ENCODE data around the gene ENPP5.

DNA sequence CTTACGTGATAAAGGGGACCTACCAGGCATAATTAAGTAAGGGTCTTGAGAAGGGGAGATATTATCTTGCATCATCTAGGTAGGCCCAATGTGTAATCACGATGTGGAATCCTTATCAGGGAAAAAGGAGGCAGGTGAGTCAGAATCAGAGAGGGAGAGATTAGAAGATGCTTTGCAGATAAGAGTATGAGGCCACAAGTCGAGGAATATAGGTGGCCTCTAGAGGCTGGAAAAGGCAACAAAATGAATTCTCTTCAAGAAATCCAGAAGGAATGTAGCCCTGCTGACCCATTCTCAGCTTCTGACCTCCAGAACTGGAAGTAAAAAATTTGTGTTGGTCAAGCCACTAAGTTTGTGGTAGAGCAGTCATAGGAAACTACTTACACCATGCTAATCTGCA, 51.9 kb downstream of the ENPP5 start:
- TF ChIP-seq, protein P1, sequence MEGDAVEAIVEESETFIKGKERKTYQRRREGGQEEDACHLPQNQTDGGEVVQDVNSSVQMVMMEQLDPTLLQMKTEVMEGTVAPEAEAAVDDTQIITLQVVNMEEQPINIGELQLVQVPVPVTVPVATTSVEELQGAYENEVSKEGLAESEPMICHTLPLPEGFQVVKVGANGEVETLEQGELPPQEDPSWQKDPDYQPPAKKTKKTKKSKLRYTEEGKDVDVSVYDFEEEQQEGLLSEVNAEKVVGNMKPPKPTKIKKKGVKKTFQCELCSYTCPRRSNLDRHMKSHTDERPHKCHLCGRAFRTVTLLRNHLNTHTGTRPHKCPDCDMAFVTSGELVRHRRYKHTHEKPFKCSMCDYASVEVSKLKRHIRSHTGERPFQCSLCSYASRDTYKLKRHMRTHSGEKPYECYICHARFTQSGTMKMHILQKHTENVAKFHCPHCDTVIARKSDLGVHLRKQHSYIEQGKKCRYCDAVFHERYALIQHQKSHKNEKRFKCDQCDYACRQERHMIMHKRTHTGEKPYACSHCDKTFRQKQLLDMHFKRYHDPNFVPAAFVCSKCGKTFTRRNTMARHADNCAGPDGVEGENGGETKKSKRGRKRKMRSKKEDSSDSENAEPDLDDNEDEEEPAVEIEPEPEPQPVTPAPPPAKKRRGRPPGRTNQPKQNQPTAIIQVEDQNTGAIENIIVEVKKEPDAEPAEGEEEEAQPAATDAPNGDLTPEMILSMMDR (IDR thresholded peaks at IDR 0.05), result no peak
- TF ChIP-seq EZH2 (IDR thresholded peaks at IDR 0.05), result no peak
